OCI-LY3 (cell line): Measurements from ENCODE around the gene ZNF438.
"Not testable (repeated sequence)": the region's sequence is repeated elsewhere in the genome, so short reads cannot be mapped to it uniquely, and the experiment has no call there.

Source experiments
- H2AFZ ChIP-seq: fragments of 200-600, 300-600 bp; shearing (Covaris generic); 2 replicates; pipeline ENCODE4 v1.6.0; 2014; ENCODE audit warnings: antibody characterized with exemption, low read depth, low read length
- H3K27ac ChIP-seq: fragments of 200-600, 300-600 bp; sonication (generic); 2 replicates; pipeline ENCODE4 v1.5.1; 2014; ENCODE audit warnings: mild to moderate bottlenecking, low read length, moderate library complexity, mixed read lengths
- H3K27me3 ChIP-seq: fragments of 200-600, 300-600 bp; sonication (generic); 2 replicates; pipeline ENCODE4 v1.6.1; 2014; ENCODE audit warnings: low read depth, low read length, mixed read lengths
- H3K36me3 ChIP-seq: fragments of 200-600, 300-600 bp; sonication (generic); replicated peaks from 2 replicates; pipeline ENCODE3; 2014; ENCODE audit warnings: low read depth, low read length, mixed read lengths
- H3K4me1 ChIP-seq: fragments of 300-600, 200-600 bp; sonication (generic); 2 replicates; pipeline ENCODE4 v1.6.1; 2014; ENCODE audit warnings: low read length, mixed read lengths
- H3K4me2 ChIP-seq: fragments of 200-600, 300-600 bp; sonication (generic); 2 replicates; pipeline ENCODE4 v1.6.1; 2014; ENCODE audit warnings: low read length, mixed read lengths
- H3K4me3 ChIP-seq: fragments of 300-600, 200-600 bp; sonication (generic); 2 replicates; pipeline ENCODE4 v1.5.1; 2014; ENCODE audit warnings: antibody characterized with exemption, mild to moderate bottlenecking, low read length, moderate library complexity
- H3K79me2 ChIP-seq: fragments of 300-600, 200-600 bp; shearing (Covaris generic); 2 replicates; pipeline ENCODE4 v1.6.1; 2014; ENCODE audit warnings: mild to moderate bottlenecking, low read length, mixed read lengths
- H3K9ac ChIP-seq: fragments of 300-600, 200-600 bp; shearing (Covaris generic); 2 replicates; pipeline ENCODE4 v1.6.0; 2014; ENCODE audit warnings: mild to moderate bottlenecking, low read length, moderate library complexity
- H3K9me3 ChIP-seq: fragments of 200-600, 300-600 bp; shearing (Covaris generic); 2 replicates; pipeline ENCODE4 v1.6.1; 2014; ENCODE audit warnings: low read length, mixed read lengths; ENCODE audit not compliant: insufficient read depth
- H4K20me1 ChIP-seq: fragments of 200-600, 300-600 bp; sonication (generic); 2 replicates; pipeline ENCODE4 v1.6.1; 2016; ENCODE audit warnings: low read length, mixed read lengths; ENCODE audit not compliant: insufficient read depth
- EZH2phosphoT487 ChIP-seq: fragments of 200-600 bp; shearing (Covaris generic); IDR thresholded peaks from 2 replicates; pipeline ENCODE4 v1.6.1; 2018; ENCODE audit warnings: antibody characterized with exemption, mixed run types, low read depth
- TF ChIP-seq, protein P1 (sequence below): fragments of 200-600, 300-600 bp; sonication (generic); IDR thresholded peaks from 2 replicates; pipeline ENCODE4 v1.5.1; 2014; ENCODE audit warnings: antibody characterized with exemption, low read length, low read depth

ZNF438 gene

DNA sequence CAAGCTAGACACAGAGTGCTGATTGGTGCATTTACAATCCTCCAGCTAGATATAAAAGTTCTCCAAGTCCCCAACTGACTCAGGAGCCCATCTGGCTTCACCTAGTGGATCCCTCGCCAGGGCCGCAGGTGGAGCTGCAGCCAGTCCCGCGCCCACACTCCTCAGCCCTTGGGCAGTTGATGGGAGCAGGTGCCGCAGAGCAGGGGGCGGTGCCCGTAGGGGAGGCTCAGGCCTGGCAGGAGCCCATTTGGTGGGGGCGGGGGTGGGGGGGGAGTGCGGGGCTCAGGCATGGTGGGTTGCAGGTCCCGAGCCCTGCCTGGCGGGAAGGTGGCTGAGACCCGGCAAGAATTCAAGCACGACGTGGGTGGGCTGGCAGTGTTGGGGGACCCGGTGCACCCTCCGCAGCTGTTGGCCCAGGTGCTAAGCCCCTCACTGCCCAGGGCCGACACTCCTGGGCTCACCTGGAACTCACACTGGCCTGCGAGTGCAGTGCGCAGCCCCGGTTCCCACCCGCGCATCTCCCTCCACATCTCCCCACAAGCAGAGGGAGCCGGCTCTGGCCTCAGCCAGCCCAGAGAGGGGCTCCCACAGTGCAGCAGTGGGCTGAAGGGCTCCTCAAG lies 101.7 kb downstream of the ZNF438 start:
- H3K9ac ChIP-seq: no peak overlapping the region
- no peak for TF ChIP-seq EZH2phosphoT487
- TF ChIP-seq, protein P1, sequence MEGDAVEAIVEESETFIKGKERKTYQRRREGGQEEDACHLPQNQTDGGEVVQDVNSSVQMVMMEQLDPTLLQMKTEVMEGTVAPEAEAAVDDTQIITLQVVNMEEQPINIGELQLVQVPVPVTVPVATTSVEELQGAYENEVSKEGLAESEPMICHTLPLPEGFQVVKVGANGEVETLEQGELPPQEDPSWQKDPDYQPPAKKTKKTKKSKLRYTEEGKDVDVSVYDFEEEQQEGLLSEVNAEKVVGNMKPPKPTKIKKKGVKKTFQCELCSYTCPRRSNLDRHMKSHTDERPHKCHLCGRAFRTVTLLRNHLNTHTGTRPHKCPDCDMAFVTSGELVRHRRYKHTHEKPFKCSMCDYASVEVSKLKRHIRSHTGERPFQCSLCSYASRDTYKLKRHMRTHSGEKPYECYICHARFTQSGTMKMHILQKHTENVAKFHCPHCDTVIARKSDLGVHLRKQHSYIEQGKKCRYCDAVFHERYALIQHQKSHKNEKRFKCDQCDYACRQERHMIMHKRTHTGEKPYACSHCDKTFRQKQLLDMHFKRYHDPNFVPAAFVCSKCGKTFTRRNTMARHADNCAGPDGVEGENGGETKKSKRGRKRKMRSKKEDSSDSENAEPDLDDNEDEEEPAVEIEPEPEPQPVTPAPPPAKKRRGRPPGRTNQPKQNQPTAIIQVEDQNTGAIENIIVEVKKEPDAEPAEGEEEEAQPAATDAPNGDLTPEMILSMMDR: no peak
- no peak overlapping the region for H2AFZ ChIP-seq
- H3K4me2 ChIP-seq: no peak overlapping the region
- H3K27ac ChIP-seq: no peak overlapping the region
- H3K4me3 ChIP-seq: no peak overlapping the region
- no peaks in the 10 kb centered on the region for H4K20me1 ChIP-seq
- no peaks in the 10 kb centered on the region for H3K9me3 ChIP-seq
- no peaks in the 10 kb centered on the region for H3K79me2 ChIP-seq
- peaks cover 8% of the 10 kb centered on the region for H3K36me3 ChIP-seq
- H3K4me1 ChIP-seq: peaks cover 19% of the 10 kb centered on the region
- no peaks in the 10 kb centered on the region for H3K27me3 ChIP-seq

- H2AFZ ChIP-seq, H4K20me1 ChIP-seq, H3K36me3 ChIP-seq, H3K9me3 ChIP-seq, H3K27me3 ChIP-seq, H3K79me2 ChIP-seq: not testable (repeated sequence)
- peak overlapping the region; percentile 65 for H3K9ac ChIP-seq
- peak overlapping the region; percentile 79 for H3K27ac ChIP-seq
- H3K4me1 ChIP-seq: peaks cover 17% of the 10 kb centered on the region
- H3K4me2 ChIP-seq: peak overlapping the region; percentile 94
- peak overlapping the region; percentile 74 for H3K4me3 ChIP-seq
Measured at GRCh38 chr10:30929311-30929729, 102.3 kb downstream of the ZNF438 start.

GRCh38 chr10:30928742-30929141 lies 102.9 kb downstream of the ZNF438 start:
- Histone ChIP-seq H3K27ac (peak overlapping the region; percentile 79), H3K36me3 (peaks cover 10% of the 10 kb centered on the region), H3K79me2 (no peaks in the 10 kb centered on the region), H3K9me3 (no peaks in the 10 kb centered on the region), H3K27me3 (no peaks in the 10 kb centered on the region), H4K20me1 (no peaks in the 10 kb centered on the region), H3K4me3 (peak overlapping the region; percentile 74), H3K4me2 (peak overlapping the region; percentile 94), H3K4me1 (peaks cover 17% of the 10 kb centered on the region), H2AFZ (peak overlapping the region; percentile 9; the same call in 1 of the 2 replicates), H3K9ac (peak overlapping the region; percentile 65)
- TF ChIP-seq, protein P1: no peak
- no peak for TF ChIP-seq EZH2phosphoT487

- no peak overlapping the region for H3K27ac ChIP-seq
- H3K4me2 ChIP-seq: no peak overlapping the region
- H3K4me1 ChIP-seq: no peaks in the 10 kb centered on the region
- no peak overlapping the region for H3K4me3 ChIP-seq
- H2AFZ ChIP-seq: no peak overlapping the region
- H3K27me3 ChIP-seq: no peaks in the 10 kb centered on the region
- no peaks in the 10 kb centered on the region for H3K9me3 ChIP-seq
- TF ChIP-seq, protein P1: no peak
- no peak for TF ChIP-seq EZH2phosphoT487
- H3K79me2 ChIP-seq: no peaks in the 10 kb centered on the region
- H3K36me3 ChIP-seq: peaks cover 3% of the 10 kb centered on the region
- no peaks in the 10 kb centered on the region for H4K20me1 ChIP-seq
- H3K9ac ChIP-seq: no peak overlapping the region
Measured at GRCh38 chr10:30918651-30919050, 113.0 kb downstream of the ZNF438 start.
